ENCODE results near the gene ZFYVE9.
"Not testable (repeated sequence)": the region's sequence is repeated elsewhere in the genome, so short reads cannot be mapped to it uniquely, and the experiment has no call there.

ZFYVE9 gene

DNA sequence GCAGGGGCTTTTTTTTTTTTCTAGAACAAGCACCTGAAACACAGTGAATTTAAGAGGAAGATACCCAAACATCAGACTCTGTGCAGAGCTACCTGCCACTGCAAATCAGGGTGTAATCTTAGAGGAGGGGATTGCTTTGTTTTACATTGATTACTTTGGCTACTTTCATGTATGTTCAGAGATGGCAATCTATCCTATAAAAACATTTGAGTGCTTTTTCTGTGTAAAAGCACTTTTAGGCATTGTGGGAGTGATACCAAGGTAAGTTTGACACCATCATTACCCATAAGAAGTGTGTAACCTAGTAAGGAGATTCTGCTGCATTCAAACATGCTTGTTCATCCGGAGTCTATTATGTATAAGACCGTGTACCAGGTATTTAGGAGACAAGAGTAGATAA is 50.1 kb downstream of the ZFYVE9 start:
- no peak for DNase-seq (ENCODE audit: low spot score)

DNA sequence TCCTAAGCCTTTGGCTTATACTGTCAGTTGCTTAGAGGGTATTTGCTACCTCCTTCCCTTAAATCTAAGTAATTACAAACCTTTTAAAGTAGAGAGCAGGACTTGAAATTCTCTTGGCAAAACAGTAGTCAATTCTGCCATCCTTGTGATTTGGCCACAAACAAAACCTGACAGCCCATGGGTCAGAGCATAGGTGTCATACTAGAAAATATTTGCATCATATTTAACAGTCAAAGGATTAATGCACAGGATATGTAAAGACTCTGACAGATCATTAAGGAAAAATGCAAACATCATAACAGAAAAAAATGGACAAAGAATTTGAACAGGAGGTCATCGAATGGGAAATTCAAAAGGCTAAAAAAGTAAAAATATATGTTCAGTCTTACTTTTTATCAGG is 50.5 kb downstream of the ZFYVE9 start:
- DNase-seq (ENCODE audit: low spot score), result no peak

DNA sequence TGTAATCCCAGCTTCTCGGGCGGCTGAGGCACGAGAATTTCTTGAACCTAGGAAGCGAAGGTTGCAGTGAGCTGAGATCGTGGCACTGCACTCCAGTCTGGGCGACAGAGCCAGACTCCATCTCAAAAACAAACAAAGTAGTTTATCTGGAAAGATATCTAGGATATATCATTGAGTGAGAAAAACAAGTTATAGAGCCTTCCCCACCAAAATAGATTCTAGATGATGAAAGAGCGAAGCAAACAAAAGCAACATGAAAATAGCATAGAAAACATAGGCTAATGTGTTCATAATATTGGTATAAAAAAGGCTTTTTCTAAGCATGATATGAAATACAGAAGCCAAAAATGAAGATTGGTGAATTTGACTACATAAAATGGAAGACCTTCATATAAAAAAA is 52.1 kb downstream of the ZFYVE9 start:
- DNase-seq (ENCODE audit: low spot score), result no peak

DNA sequence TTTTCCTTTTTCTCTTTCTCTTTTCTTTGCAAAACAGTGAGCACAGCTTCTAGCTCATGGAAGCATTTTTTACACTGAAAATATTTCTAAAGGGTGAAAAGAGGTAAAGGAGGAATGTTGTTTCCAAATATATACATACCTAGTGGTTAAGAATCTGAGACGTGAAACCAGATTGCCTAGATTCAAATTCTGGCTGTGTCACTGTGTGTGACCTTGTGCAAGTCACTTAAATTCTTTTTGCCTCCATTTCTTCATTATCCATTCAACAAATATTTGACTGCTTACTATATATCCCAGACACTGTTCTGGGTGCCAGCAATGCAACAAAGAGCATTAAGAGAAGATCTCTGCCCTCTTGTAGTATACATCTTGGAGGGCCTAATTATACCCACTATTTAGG is 53.3 kb downstream of the ZFYVE9 start:
- no peak for DNase-seq (ENCODE audit: low spot score)

DNA sequence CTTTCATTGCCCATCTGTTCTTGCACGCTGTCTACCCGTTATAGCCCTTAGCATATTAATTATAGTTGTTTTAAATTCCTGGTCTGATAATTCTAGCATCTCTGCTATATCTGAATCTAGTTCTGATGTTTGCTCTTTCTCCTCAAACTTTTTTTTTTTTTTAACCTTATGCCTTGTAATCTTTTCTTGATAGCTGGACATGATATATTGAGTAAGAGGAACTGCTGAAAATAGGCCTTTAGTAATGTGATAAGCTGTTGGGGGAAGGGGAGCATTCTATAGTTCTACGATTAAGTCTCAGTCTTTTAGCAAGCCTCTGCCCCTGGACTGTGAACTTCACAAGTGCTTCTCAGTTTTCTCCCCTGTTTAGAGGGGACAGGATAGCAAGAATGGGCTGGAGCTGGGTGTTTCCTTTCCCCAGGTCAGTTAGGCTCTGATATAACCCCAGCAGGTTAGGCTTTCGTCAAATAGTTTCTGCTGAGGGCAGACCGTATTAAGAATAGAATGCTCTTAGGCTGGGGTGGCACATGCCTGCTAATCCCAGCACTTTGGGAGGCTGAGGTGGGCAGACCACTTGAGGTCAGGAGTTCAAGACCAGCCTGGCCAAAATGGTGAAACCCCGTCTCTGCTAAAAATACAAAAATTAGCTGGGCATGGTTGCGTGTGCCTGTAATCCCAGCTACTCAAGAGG is 62.2 kb downstream of the ZFYVE9 start:
- DNase-seq (ENCODE audit: low spot score), result no peak

DNA sequence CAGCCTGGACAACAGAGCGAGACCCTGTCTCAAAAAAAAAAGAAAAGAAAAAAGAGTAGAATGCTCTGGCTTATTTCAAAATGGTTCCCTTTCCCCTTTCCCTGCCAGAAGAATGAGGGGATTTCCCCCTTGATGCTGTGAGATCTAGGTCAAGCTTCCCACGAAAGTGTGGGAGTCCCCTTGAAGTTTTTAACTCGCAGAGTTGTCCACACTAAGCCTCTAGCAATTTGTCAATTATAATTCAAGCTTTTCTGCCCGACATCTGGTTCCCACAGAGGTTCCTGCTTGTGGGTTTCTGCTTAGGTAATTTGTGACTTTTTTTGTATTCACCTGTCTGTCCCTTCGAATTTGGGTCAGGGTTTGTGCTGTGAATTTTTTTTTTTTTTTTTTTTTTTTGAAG is 62.8 kb downstream of the ZFYVE9 start:
- DNase-seq (ENCODE audit: low spot score), result no peak

DNA sequence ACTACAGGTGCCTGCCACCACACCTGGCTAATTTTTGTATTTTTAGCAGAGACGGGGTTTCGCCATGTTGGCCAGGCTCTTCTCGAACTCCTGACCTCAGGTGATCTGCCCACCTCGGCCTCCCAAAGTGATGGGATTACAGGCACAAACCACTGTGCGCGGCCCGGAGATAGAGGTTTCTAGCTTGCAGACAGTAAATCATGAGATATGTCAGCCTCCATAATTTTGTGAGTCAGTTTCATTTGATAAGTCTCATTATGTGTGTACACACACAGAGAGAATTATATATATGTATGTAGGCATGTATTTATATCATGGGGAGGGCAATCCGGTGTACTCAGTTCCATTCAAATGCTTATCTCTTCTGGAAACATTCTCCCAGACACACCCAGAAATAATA is 64.8 kb downstream of the ZFYVE9 start:
- not testable (repeated sequence) for DNase-seq (ENCODE audit: low spot score)

DNA sequence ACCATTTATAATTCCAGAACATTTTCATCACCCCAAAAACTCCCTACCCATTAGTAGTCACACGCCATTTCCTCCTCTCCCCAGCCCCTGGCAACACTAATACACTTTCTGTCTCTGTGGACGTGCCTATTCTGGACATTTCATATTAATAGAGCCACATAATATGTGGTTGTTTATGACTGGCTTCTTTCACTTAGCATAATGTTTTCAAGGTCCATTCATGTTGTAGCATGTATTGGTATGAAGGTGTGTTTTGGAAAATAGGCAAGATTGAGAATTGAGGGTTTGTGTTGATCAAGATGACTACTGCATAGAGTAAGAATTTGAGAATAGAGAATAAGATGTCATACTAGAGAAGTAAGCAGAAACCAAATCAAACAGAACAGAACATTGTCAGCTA is 67.5 kb downstream of the ZFYVE9 start:
- DNase-seq (ENCODE audit: low spot score), result no peak

DNA sequence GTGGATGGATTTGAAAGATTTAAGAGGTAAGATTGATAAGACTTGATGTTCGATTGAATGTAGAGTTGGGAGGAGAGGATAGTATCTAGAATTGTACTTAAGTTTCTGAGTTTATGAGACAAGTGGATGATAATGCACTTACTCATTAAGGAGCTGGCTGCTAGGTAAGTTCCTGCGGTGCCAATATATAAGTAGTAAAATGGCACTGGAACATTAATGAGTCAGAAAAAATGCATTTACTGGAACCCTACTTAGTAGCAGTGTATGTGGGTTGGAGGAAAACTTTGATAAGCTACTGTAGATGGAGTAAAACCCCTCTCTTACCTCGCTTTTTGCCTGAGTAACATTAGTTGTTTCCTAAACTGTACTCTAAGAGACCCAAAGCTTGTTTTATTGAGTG is 68.2 kb downstream of the ZFYVE9 start:
- DNase-seq (ENCODE audit: low spot score), result no peak

DNA sequence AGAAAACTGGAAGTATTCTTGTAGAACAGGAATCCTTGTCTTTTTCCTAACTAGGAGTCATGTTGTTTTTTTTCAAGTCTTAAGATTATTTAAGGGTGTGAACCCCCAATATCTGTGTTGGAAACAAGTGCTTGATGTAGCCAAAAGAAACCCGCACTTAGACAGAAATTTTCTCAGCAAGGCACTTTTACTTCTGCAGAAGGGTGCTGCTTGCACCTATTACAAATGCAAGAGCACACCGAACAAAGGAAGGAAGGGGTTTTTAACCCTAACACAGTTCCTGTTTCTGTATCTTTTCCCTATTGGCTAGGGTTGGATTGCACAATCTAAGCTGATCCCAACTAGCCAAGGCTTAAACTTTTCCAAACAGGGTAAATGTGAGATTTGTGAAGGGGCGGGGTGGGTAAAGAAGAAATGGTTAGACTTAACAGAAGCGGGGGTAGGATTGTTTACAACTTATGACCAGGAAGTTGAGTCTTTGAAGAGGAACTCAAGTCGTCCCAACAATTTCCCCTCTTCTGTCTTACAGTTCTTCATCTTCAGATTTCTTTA is 75.1 kb downstream of the ZFYVE9 start:
- DNase-seq (ENCODE audit: low spot score), result no peak

DNA sequence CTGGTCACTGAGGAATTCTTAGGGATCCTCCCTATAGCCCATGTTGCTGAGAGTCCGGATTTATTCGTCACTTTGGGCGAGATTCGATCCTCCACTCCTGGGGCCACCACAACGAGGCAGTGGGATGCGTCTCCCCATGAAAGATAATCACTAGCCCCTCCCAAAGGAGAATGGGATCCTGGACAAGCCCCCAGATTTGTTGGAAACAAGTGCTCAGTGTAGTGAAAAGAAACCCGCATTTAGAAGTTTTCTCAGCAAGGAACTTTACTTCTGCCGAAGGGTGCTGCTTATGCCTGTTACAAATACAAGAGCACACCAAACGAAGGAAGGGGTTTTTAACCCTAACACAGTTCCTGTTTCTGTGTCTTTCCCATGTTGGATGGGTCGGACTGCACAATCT is 83.3 kb downstream of the ZFYVE9 start:
- DNase-seq (ENCODE audit: low spot score), result no peak

DNA sequence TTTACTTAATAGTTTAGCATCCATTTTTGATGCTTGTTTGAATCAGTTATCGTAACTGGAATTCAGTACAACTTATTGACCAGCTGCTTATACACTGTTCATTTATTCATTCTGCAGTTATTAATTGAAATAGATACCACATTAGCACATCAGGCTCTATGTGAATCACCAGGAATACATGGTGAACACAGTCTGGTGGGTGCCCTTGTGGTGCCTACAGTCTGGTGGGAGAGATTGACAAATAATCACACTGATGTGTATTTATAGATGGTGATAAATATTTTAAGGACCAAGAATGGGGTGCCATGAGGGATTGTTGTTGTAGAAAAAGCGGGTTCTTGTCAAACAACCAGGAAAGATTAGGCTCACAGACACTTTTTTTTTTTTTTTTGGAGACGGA is 87.6 kb downstream of the ZFYVE9 start:
- no peak for DNase-seq (ENCODE audit: low spot score)

DNA sequence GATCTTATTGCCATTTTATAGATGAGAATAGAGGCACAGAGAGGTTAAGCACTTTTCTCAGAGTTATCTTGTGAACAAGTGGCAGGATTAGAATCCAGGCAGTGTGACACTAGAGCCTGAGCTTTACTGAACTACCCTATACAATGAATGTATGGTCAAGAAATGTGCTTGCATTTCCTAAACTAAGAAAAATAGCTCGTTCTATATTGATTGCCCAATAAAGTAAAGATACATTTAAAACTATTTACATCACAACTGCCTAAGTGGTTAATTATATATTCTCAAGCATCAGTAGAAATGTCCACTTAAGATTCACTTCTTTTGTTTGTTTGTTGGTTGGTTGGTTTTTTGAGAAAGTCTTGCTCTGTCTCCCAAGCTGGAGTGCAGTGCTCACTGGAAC is 91.6 kb downstream of the ZFYVE9 start:
- DNase-seq (ENCODE audit: low spot score), result no peak

DNA sequence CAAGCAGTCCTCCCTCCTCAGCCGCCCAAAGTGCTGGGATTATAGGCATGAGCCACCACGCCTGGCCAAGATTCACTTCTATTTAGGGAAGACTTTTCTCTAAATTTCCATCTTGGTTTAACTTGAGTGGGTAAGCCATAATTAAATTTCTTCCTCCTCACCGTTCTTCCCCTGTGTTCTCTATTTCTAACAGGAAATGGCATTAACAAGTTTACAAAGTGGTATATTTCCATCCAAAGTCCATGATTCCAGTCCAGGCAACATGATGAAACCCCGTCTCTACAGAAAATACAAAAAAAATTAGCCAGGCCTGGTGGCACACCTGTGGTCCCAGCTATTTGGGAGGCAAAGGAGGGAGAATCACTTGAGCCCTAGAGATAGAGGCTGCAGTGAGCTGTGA is 92.1 kb downstream of the ZFYVE9 start:
- DNase-seq (ENCODE audit: low spot score), result no peak

DNA sequence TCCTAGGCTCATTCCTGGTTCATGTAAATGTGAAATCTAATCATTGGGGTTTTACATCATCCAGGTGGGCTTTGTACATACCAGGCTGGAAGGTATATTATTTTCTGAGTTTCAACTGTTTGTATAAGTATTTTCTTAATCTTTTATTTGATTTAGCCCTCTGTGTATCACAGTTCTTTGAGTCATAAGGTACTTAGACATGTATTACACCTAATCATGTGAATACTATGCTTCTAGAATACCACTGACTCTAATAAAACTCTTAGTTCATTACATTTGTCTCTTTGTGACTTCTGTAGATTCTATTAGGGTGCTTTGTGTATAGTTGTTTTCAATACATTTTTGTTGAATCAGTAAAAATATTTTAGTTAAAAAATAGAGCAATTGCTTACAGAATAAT is 92.8 kb downstream of the ZFYVE9 start:
- DNase-seq (ENCODE audit: low spot score), result no peak

DNA sequence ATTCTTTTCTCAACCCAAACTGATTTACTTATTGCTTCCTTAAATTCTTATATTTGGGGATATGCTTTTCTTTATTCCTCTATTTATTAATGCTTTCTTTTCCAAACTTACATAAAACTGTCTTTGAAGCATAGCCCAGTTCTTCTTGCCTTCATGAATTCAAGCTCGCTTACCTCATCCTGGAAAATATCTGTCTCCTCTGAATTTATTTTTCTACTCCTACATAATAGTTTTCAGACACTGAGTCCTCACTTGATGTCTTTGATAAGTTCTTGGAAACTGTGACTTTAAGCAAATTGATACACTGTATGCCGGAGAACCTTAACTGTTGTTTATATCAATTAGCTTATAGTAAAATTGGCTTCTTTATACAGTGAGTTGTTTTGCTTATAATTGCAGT is 93.8 kb downstream of the ZFYVE9 start:
- no peak for DNase-seq (ENCODE audit: low spot score)

DNA sequence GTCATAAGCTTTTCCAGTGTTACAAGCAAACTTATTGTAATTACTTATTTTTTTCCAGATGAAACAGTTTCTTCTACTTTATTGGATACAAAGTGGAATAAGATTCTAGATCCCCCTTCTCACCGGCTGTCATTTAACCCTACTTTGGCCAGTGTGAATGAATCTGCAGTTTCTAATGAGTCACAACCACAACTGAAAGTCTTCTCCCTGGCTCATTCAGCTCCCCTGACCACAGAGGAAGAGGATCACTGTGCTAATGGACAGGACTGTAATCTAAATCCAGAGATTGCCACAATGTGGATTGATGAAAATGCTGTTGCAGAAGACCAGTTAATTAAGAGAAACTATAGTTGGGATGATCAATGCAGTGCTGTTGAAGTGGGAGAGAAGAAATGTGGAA is 95.5 kb downstream of the ZFYVE9 start:
- no peak for DNase-seq (ENCODE audit: low spot score)

DNA sequence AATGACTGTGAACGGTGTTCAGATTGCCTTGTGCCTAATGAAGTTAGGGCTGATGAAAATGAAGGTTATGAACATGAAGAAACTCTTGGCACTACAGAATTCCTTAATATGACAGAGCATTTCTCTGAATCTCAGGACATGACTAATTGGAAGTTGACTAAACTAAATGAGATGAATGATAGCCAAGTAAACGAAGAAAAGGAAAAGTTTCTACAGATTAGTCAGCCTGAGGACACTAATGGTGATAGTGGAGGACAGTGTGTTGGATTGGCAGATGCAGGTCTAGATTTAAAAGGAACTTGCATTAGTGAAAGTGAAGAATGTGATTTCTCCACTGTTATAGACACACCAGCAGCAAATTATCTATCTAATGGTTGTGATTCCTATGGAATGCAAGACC is 96.6 kb downstream of the ZFYVE9 start:
- no peak for DNase-seq (ENCODE audit: low spot score)

DNA sequence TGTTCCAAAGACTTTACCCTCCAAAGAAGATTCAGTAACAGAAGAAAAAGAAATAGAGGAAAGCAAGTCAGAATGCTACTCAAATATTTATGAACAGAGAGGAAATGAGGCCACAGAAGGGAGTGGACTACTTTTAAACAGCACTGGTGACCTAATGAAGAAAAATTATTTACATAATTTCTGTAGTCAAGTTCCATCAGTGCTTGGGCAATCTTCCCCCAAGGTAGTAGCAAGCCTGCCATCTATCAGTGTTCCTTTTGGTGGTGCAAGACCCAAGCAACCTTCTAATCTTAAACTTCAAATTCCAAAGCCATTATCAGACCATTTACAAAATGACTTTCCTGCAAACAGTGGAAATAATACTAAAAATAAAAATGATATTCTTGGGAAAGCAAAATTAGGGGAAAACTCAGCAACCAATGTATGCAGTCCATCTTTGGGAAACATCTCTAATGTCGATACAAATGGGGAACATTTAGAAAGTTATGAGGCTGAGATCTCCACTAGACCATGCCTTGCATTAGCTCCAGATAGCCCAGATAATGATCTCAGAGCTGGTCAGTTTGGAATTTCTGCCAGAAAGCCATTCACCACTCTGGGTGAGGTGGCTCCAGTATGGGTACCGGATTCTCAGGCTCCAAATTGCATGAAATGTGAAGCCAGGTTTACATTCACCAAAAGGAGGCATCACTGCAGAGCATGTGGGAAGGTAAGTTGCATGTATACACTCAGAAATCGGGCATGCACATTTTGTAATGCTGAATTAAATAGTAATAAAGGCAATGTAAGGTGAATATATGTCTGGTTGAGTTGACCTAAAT is 97.2 kb downstream of the ZFYVE9 start:
- DNase-seq (ENCODE audit: low spot score), result no peak

DNA sequence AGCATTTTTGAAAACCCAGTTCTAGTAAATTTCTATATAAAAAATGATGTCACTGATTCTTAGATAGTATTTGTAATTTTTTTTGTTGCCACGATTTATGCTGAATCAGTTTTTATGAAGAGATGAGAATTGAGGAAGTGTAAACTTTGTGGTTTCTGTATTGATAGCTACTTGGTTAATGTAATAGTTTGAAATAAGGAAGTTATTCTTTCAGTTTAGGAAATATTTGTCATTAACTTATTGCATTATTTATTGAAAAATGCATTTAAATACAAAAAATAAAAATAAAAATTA is 97.8 kb downstream of the ZFYVE9 start:
- no peak for DNase-seq (ENCODE audit: low spot score)

DNA sequence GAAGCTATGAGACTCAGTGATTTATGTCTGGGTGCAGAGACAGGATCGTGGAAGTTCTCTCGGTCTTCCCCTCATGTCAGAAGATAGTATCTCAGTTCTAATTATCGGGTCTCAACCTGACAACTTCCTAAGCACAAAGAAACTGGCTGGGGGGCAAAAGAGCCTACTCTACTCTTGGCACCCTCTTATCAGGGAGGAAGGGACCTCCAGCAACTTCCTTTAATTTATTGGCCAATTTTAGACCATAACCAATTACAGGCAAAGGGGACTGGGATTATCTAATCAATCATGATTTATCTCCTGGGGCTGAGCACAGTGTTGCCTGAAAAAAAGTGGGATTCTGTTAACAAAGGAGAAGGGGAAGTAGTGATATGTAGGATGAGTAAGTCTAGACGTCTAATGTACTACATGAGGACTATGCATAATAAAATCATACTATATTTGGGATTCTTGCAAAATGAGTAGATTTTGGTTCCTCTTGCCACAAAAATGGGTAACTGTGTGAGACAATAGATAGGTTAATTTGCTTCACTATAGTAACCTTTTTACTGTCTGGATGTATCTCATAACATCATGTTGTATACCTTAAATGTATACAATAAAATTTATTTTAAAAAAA is 98.8 kb downstream of the ZFYVE9 start:
- no peak for DNase-seq (ENCODE audit: low spot score)

DNA sequence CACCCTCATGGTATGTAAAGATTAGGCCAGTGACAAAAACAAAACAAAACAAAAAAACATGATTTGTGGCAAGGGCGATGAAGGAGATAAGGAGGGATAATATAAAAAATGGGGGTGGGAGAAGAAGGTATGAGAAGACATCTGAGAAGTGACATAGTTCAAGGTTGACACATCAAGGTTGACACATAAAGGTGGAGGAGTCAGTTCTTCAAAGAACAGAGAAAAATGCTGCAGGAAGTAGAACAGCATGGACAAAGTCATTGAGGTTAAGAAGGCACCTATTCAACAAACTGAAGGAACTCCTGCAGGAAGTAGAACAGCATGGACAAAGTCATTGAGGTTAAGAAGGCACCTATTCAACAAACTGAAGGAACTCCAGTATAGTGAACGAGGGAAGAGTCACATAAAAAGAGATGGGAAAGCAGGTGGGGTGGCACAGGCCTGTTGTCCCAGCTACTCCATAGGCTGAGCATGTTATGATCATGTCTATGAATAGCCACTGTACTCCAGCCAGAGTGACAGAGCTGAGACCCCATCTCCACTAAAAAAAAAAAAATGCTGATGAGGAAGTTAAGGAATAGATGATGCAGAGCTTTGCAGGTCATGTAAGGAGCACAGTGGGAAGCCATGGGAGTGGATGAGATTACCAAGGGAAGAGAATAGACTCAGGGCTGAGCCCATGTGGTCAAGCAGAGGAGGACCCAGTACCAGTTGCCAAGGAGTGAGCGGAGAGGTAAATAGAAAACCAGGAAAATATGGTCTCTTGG is 101.5 kb downstream of the ZFYVE9 start:
- DNase-seq (ENCODE audit: low spot score), result no peak

DNA sequence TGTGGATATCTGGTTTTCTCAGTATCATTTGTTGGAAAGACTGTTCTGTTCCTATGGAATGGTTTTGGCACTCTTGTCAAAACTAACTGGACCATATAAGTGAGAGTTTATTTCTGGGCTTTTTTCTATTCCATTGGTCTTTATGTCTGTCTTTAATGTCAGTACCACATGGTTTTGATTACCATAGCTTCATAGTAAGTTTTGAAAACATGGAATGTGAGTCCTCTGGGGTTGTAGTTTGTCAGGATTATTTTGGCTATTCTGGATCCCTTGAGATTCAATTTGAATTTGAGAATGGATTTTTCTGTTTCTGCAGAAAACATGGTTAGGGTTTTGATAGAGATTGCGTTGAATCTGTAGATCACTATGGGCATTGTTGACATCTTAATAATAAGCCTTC is 107.9 kb downstream of the ZFYVE9 start:
- no peak for DNase-seq (ENCODE audit: low spot score)

Data from ecto neural progenitor cell (in vitro differentiated cells).